Hepatocyte (in vitro differentiated cells): ENCODE results near the gene GAS2L3. TPM values are rescaled to one million over a fixed set of nuclear protein-coding genes. Genes with fewer than 3 reads are reported as not detected.

Experiments
- DNase-seq: peaks from one replicate; pipeline ENCODE4 v3.0.0-alpha.2; 2016; ENCODE audit warnings: low spot score
- H2AFZ ChIP-seq: fragments of 200-600 bp; sonication (generic); 2 replicates; pipeline ENCODE4 v1.6.0; 2016; ENCODE audit warnings: antibody characterized with exemption, mild to moderate bottlenecking
- H3K27ac ChIP-seq: fragments of 200-600 bp; sonication (generic); 2 replicates; pipeline ENCODE4 v1.5.1; 2016; ENCODE audit warnings: mild to moderate bottlenecking
- H3K27me3 ChIP-seq: fragments of 200-600 bp; sonication (generic); 2 replicates; pipeline ENCODE4 v1.6.1; 2016
- H3K36me3 ChIP-seq: fragments of 200-600 bp; sonication (generic); replicated peaks from 2 replicates; pipeline ENCODE4 v1.5.1; 2016; ENCODE audit warnings: low read depth; ENCODE audit not compliant: insufficient read depth
- H3K4me1 ChIP-seq: fragments of 200-600 bp; sonication (generic); 2 replicates; pipeline ENCODE4 v1.5.1; 2016; ENCODE audit warnings: mild to moderate bottlenecking, moderate library complexity; ENCODE audit not compliant: insufficient read depth
- H3K4me2 ChIP-seq: fragments of 200-600 bp; sonication (generic); 2 replicates; pipeline ENCODE4 v1.6.0; 2016
- H3K4me3 ChIP-seq: fragments of 200-600 bp; sonication (generic); 2 replicates; pipeline ENCODE4 v1.5.1; 2016; ENCODE audit warnings: mild to moderate bottlenecking
- H3K79me2 ChIP-seq: fragments of 200-600 bp; sonication (generic); 2 replicates; pipeline ENCODE4 v1.6.0; 2017; ENCODE audit warnings: mild to moderate bottlenecking
- H3K9me2 ChIP-seq: fragments of 200-600 bp; sonication (generic); replicated peaks from 2 replicates; pipeline ENCODE4 v1.6.0; 2017; ENCODE audit warnings: mild to moderate bottlenecking; ENCODE audit not compliant: insufficient read depth
- H3K9me3 ChIP-seq: fragments of 200-600 bp; sonication (generic); 2 replicates; pipeline ENCODE4 v1.5.1; 2016; ENCODE audit warnings: low read depth, mild to moderate bottlenecking
- H4K20me1 ChIP-seq: fragments of 200-600 bp; sonication (generic); 2 replicates; pipeline ENCODE4 v1.6.0; 2016; ENCODE audit warnings: mild to moderate bottlenecking; ENCODE audit not compliant: insufficient read depth, poor library complexity, severe bottlenecking
- CTCF ChIP-seq: fragments of 200-600 bp; sonication (generic); IDR thresholded peaks from 2 replicates; pipeline ENCODE4 v1.5.1; 2016; ENCODE audit warnings: antibody characterized with exemption, mild to moderate bottlenecking; ENCODE audit not compliant: poor library complexity
- EZH2 ChIP-seq: fragments of 200-600 bp; sonication (generic); IDR thresholded peaks from 2 replicates; pipeline ENCODE4 v1.6.1; 2016; ENCODE audit warnings: antibody characterized with exemption, mild to moderate bottlenecking, borderline replicate concordance
- EZH2phosphoT487 ChIP-seq: fragments of 200-600 bp; sonication (generic); IDR thresholded peaks from one replicate; pipeline ENCODE4 v1.6.1; 2018; ENCODE audit warnings: antibody characterized with exemption, mild to moderate bottlenecking, low read depth, moderate library complexity; ENCODE audit not compliant: unreplicated experiment, severe bottlenecking
- WGBS: methylation state at CpG from one replicate; pipeline ENCODE4 v1.1.6; 2016; ENCODE audit warnings: low lambda C conversion rate; ENCODE audit errors: missing lambda C conversion rate; 5-methylcytosine and 5-hydroxymethylcytosine counted together
- polyA plus RNA-seq: library from polyadenylated mRNA; unstranded; fragments of >200 nt; fragmentation: Nextera tagmentation; extraction: Ambion mirVana; gene quantifications from 2 replicates; pipeline ENCODE4 v1.2.1, GENCODE V29; 2016
- total RNA-seq: library from RNA; depleted of rRNA; stranded (reverse); fragments of >200 nt; gene quantifications from 2 replicates; pipeline ENCODE4 v1.2.3, GENCODE V29; 2014

GAS2L3 gene
- total and polyA plus RNA-seq, 2 experiments from 2014 or later: 1.8 to 14.9 TPM

DNA sequence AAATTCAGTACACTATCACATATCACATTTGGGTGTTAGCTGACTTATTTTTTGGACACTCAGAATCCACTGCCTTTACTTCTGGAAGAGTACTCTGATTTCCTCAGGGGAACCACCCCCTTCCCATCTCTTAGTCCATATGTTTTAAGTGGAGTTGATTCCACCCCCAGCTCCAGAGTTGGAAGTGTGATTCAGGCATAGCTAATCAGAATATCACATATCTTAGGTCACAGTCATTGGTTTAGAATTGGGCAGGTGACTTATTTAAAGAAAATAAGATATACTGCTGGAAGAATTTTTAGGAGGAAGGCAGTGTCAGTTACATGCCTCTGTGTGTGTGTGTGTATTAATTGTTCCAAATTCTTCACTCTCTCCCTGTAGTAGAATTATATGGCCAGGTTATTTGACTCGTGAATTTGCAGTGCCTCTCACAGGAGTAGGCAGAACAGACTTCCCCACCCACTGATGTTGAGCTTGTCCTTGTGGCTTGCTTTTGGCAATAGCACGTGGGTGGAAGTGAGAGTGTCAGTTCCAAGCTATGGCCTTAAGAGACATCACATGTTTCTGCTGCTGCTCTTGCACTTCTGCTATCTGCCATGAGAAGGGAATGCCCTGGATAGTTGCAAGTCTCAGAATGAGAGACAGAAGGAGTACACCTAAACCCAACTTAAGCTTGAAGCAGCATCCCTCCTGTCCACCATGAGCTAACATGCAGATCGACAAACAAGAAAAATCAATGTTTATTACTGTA, 6.4 kb upstream of the GAS2L3 start:
- WGBS: 73% methylated on average over 3 of the region's 3 CpGs
- H4K20me1 ChIP-seq: no peaks in the 10 kb centered on the region
- H3K9me2 ChIP-seq: no peaks in the 10 kb centered on the region
- H3K27me3 ChIP-seq: peaks cover 18% of the 10 kb centered on the region
- no peak overlapping the region for H2AFZ ChIP-seq
- no peaks in the 10 kb centered on the region for H3K4me1 ChIP-seq
- DNase-seq: no peak
- H3K79me2 ChIP-seq: no peaks in the 10 kb centered on the region
- no peak overlapping the region for H3K27ac ChIP-seq
- TF ChIP-seq EZH2phosphoT487 (no peak), EZH2 (no peak), CTCF (no peak)
- no peaks in the 10 kb centered on the region for H3K9me3 ChIP-seq
- H3K4me3 ChIP-seq: no peak overlapping the region
- no peak overlapping the region for H3K4me2 ChIP-seq
- no peaks in the 10 kb centered on the region for H3K36me3 ChIP-seq

GRCh38 chr12:100567945-100568344, 5.5 kb upstream of the GAS2L3 start:
- Histone ChIP-seq H3K4me2 (no peak overlapping the region), H2AFZ (no peak overlapping the region), H3K9me2 (no peaks in the 10 kb centered on the region)

DNA sequence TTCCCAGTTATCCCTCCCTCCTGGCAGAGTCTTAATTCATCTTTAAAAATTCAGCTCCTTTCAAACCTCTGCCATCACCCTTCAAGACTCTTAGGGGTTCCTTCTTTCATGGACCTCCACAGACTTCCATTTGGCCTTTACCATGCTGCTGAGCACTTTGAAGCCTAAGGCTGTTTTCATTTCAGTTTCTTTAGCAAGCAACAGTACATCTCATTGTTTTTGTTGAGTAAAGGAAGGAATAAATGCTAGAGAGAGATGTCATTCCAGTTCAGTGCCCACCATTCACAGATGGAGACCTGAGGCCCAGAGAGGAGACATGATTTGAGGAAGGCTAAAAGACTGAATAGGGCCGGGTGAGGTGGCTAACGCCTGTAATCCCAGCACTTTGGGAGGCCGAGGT, 1.3 kb upstream of the GAS2L3 start:
- no peaks in the 10 kb centered on the region for H3K9me3 ChIP-seq
- no peaks in the 10 kb centered on the region for H4K20me1 ChIP-seq
- no peak overlapping the region for H3K27ac ChIP-seq
- TF ChIP-seq EZH2 (no peak), EZH2phosphoT487 (no peak), CTCF (no peak)
- peaks cover 13% of the 10 kb centered on the region for H3K27me3 ChIP-seq
- H3K9me2 ChIP-seq: no peaks in the 10 kb centered on the region
- H3K4me2 ChIP-seq: no peak overlapping the region
- H2AFZ ChIP-seq: no peak overlapping the region
- no peaks in the 10 kb centered on the region for H3K36me3 ChIP-seq
- no peak overlapping the region for H3K4me3 ChIP-seq
- H3K79me2 ChIP-seq: peaks cover 17% of the 10 kb centered on the region
- no peaks in the 10 kb centered on the region for H3K4me1 ChIP-seq
- WGBS: 94% methylated on average over 3 of the region's 3 CpGs
- DNase-seq: no peak

More at GRCh38 chr12:100567945-100568344, 5.5 kb upstream of the GAS2L3 start:
- Histone ChIP-seq H3K27me3 (peaks cover 18% of the 10 kb centered on the region), H3K4me3 (no peak overlapping the region), H3K4me1 (no peaks in the 10 kb centered on the region), H3K9me3 (no peaks in the 10 kb centered on the region), H3K36me3 (no peaks in the 10 kb centered on the region), H3K79me2 (no peaks in the 10 kb centered on the region), H3K27ac (no peak overlapping the region), H4K20me1 (no peaks in the 10 kb centered on the region)
- TF ChIP-seq EZH2phosphoT487 (no peak), EZH2 (no peak), CTCF (no peak)
- no peak for DNase-seq
